GM19239 (cell line): ENCODE results near the gene MRPS21.

Source experiments
- DNase-seq: peaks from one replicate; pipeline ENCODE4 v3.0.0; 2011; ENCODE audit warnings: low spot score; ENCODE audit not compliant: insufficient read length
- FAIRE-seq: peaks from 2 replicates; lab custom pipeline; 2011; peaks lifted over from hg19 to GRCh38; lab: Jason Lieb, UNC

The MRPS21 gene

DNA sequence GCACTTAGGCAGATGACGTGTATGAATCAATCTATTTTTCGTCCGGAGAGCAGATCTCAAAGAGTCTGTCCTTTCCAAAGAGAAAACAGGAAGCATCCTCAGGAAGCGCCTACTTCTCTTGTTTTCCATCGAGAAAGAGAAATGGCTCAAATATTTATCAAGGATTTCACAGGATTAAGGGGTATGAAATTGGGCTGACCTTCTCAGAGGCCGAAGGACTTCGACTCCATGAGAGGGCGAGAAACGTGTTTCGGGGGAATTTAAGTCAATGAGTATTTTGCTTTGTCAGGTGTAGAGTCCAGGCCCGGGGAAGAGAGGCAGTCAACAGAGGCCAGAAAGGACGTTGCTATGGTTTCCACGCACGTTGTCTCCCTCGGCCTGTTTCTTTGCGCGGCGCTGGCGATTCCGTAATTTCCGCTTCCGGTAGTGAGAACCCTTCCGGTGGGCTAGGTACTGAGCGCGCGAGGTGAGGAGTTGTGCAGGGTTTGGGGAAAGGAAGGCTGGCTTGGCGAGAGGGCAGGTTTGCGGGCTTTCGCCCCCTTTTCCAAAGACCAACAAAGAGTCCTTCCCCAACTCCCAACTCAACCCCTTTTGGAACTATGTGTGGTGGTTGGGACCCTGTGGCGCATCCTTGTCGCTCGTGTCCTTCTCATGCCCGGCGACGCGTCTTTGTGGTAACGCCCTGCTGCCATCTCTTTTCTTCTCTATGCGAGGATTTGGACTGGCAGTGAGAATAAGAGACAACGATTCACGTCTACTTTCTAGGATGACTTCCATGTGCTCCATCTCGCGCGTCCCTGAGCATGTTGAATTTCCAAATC lies at the start of gene MRPS21:
Gene MRPS21, plus strand, starts transcription at position 429 of the 821 bp plus-strand sequence. CDS start 506 bp downstream, outside the sequence.
- DNase-seq: peak; percentile 88
- FAIRE-seq: peak; percentile 99

DNA sequence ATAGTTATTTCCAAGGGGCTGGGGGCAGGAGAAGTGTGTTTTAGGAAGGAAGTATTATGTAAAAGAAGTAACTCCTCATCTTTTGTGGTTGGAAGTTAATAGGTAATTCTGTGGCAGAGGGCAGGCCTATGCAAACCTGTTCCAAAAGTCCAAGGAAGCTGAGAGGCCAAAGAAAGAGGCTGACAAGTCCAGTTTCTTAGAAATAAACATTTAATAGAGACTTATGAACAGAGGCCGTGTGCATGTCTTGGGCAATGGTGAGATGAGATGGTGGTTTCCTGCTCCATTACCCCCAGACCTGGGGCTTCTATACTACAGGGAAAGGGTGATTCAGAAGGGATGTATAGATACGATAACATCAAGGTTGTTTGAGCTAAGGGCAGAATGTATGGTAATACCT lies 43.7 kb upstream of the MRPS21 start:
- DNase-seq (no peak), FAIRE-seq (no peak)

DNA sequence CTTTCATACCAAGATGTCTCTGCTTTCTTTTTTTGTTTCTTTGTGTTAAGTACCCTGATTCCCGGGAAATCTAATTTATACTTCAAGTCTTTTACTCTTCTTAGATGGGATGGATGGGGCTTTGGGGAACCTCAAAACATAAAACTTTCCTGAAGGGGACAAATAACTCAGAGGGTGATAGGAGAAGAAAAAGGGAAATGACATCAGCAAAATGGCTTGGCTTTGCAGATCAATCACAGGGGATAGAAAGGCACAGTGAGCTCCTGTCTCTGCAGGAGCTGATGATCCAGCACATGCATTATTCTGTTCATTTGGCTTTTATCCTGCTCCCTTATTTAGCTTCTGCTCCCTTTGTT lies 37.5 kb upstream of the MRPS21 start:
- no peak for FAIRE-seq
- DNase-seq: no peak

DNA sequence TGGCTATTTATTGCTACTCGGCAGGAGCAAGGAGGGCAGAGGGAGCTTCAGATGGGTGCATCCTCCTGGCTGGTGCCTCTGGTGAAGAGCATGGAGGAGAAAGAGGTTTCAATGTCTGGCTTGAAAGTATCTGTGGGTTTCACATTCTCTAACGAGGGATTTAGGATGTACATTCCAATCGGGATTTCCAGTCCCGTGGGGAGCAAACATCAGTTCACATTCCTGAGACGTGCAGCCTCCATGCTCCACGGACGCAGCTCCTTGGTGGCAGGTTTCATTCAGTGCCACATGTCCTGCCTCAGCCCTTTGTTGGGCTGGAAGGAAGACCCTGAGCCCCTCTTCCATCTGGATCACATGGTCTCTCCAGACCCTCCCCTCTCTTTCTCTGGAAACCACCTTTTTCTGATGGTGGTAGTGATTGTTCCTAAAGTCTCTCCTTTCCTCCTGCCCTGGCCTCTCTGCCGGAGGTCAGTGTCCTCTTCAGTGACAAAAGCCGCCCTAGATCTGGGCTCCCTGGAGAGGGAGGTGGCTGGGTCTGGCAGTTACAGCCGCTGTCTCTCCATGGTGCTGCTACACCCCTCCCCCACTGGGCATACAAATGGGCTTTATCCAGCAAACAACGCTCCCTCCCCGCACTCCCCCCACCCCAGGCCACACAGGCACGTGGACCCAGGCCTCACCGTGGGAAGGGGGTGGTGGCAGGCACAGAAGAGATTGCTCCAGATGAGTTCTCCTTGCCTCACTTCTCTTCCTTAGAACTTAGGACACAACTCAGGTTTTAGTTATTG lies 36.9 kb upstream of the MRPS21 start:
- DNase-seq (no peak), FAIRE-seq (no peak)

DNA sequence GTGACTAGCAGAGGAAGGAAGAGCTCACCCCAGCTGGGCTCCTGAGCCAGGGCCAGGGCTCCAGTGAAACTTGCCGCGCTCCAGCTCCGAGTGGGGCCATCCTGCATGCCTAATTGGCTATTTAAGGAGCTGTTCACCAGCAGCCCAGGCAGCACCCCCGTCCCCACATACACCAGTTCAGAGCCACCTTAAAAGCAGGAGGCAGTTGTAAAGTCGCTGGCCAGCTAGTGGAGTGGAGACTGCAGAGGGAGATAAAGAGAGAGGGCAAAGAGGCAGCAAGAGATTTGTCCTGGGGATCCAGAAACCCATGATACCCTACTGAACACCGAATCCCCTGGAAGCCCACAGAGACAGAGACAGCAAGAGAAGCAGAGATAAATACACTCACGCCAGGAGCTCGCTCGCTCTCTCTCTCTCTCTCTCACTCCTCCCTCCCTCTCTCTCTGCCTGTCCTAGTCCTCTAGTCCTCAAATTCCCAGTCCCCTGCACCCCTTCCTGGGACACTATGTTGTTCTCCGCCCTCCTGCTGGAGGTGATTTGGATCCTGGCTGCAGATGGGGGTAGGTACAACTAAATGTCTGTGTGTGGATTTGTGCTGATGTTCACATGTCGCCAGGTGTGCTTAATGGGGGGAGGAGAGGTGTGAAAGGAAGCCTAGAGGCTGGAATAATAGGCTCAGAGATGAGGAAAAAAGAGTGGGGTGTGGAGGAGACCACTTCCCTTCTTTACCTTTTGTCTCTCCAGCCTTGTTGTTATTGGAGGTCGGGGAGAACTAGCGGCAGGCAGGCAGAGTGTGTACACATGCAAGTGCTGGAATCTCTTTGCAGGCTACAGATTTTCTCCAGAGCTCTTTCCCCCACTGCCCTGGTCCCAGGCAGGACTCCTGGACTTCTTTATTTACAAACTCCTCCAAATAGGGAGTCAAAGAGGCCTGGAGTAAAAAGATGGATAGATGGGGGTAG lies 35.8 kb upstream of the MRPS21 start, which contains the start of gene CA14:
Gene CA14, plus strand, starts transcription at position 151 of the 962 bp plus-strand sequence. Its CDS starts 355 bp downstream, at position 506.
- FAIRE-seq (no peak), DNase-seq (no peak)

DNA sequence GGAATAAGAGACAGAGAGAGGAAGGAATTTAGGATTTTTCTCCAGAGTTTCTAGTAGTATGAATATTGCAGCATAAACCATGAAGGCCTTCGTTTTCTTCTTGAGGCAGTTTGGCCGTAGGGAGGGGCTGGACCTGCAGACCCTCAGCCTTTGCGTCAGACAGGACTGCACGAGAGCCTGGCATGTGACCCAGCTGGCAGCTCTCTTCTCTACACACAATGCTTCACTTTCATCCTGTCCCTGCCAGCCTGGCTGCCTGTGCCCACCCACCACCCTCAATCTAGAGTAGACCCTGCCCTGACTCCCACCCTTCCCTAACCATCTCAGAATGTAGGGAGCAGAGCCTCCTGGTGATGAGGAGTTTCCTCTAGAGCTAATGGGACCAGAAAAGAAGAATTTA lies 34.4 kb upstream of the MRPS21 start:
- no peak for DNase-seq
- FAIRE-seq: no peak

DNA sequence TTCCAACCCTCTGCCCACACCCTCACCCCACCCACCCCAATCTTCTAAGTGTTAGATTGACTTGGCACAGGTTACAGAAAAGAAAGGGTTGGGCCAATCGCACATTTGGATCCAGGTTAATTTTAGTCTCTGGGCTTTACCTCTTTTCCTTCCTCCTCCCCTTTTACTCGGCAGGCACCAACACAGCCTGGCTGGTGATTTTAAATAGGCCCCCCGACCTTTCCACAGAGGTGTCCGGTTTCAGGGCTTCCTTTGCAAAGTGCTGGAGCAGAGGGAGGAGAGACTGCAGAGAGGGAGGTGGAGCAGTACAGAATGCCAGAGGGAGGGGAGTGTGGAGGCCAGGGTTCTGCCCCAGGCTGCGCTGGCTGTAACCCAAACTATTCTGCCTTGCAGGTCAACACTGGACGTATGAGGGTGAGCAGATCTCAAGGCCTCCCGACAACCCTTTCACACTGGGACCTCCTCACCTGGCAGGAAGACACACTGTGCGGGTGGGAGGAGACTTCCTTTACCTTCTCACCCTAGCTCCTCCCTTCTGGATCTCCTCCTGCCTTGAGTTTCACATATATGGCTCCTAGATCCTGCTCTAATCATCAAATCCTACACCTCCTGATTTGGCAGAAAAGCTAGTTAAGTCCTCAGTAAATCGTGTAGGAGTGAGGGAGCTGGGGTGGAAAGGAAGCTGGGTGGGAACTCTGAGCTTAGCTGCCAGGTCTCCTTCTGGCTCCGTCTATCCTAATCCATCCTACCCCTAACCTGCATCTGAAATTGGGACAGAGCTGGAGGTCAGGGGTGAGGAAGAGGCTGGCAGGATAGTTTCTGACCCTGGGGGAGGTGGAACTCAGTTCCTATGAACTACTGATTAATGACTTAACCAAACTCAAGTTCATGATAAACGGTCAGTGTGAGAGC lies 33.6 kb upstream of the MRPS21 start:
- DNase-seq (no peak), FAIRE-seq (no peak)

DNA sequence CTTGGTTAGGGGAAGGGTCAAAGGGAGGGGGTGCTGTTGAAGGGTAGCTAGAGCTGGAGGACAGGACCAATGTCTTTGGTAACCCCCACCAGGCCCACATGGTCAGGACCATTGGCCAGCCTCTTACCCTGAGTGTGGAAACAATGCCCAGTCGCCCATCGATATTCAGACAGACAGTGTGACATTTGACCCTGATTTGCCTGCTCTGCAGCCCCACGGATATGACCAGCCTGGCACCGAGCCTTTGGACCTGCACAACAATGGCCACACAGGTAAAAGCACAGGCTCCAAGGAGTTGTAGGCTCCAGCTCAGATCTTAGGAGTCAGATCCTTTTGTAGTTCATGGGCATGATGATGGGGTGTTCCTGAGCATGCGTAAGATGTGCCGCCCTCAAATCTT lies 32.3 kb upstream of the MRPS21 start:
- FAIRE-seq (no peak), DNase-seq (no peak)

DNA sequence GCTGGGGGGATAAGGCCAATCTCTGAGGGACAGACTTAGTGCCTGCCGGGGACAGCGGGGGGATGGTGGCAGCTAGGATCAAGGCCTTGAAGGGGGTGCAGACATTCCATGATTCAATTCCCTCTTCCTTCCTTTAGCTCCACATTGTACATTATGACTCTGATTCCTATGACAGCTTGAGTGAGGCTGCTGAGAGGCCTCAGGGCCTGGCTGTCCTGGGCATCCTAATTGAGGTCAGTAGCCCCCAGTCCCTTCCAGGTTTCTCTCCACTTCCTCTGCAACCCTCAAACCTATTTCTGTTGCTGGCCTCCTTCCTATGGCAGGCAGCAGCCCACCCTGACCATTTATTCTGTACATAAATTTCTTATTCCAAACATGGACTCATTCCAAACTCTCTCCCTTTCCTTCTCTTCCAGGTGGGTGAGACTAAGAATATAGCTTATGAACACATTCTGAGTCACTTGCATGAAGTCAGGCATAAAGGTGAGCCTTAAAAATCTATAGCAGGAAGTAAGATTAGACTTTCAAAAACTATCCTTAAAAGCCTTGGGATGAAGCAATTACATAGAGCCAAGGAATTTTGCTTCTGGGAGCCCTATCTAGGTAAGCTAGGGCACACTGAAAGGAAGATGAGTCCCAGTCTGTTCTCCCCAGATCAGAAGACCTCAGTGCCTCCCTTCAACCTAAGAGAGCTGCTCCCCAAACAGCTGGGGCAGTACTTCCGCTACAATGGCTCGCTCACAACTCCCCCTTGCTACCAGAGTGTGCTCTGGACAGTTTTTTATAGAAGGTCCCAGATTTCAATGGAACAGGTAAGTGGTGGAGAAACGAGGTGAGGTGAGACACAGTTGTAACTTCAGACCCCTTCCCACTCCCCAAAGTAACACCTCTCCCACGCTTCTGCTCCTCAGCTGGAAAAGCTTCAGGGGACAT lies 31.0 kb upstream of the MRPS21 start:
- no peak for FAIRE-seq
- DNase-seq: no peak

DNA sequence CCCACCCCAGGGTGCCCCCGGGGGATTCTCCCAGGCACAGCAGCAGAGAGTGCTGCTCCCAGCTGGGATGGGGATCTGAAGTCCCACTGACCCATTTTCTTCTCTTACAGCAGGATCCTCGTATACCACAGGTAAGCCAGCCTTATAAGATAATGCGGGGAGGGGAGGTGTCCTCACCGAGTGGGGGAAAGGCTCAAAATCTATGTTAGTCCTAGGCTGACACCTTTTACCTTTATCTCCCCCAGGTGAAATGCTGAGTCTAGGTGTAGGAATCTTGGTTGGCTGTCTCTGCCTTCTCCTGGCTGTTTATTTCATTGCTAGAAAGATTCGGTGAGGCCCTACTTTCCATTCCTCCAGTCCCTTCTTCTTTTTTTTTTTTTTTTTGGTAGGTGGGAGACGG lies 30.1 kb upstream of the MRPS21 start:
- DNase-seq (no peak), FAIRE-seq (no peak)

DNA sequence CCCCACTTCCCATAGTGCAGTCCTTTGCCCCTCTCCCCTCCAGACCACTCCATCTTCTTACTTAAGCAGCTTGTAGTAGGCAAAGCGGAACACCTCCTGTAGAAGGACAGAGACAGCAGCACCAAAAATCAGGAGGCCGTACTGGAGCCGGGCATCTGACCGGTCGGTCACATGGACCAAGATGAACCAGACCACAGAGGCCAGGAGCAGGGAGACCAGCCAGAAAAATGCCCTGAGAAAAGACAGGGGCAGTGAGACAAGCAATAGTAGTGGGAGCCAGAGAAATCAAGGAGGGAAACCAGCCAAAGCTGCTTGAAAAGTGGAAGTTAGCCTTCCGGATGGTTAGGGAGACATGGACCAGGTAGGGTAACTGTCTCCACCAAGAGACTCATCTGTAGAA lies 25.8 kb upstream of the MRPS21 start:
- DNase-seq (no peak), FAIRE-seq (no peak)

DNA sequence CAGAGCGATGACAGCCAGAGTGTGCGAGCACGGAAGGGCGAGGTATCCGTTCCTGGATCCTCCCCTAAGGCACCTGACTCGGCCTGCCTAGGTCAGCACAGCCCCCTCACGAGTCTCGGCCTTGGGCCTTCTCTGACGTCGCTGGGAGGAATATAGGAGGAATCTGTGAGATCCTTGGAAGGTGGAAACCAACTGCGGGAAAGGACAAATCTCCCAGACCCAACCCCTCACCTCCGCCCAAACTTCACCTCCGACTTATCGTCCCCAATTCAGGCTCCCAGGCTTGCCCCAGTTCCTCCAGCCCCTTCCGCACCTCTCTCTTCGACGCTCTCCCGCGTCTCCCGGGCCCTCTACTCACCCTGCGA lies 25.3 kb upstream of the MRPS21 start:
- FAIRE-seq (peak; percentile 64), DNase-seq (no peak)

DNA sequence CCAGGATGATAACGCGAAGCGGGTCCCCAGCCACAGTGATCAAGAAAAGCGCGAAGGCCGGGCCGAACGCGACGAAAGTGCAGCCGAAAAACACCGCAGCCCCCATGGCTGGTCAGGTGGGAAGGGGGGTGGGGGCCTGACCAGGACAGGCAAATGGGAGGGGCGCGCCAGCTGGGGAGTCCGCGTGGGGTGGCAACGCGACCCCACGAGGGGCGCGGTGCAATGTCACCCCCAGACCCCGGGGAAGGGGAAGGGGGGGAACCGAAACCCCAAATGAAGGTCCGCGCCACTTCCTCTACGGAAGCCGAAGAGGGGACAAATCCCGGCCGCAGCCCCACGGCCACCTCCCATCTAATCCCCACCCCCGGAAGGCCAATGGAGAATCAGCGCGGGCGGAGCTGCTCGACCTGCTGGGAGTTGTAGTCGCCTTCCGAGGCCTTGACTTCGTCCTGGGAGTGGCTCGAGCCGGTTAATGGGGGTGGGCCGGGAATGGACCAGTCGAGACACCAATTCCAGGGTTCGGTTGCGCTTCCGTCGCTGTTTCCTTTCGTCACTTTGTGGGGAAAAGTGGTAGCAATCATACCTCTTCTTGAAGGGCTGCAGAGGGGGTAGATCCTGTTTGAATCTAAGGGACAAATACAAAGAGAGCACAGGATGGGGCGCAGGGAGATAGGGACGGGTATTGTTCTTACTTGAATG lies 24.8 kb upstream of the MRPS21 start, which contains the start of gene APH1A:
Gene APH1A, minus strand, starts transcription at position 312 of the 699 bp plus-strand sequence. Its CDS starts 206 bp downstream, at position 106.
- DNase-seq (peak; percentile 88), FAIRE-seq (peak; percentile 91)

DNA sequence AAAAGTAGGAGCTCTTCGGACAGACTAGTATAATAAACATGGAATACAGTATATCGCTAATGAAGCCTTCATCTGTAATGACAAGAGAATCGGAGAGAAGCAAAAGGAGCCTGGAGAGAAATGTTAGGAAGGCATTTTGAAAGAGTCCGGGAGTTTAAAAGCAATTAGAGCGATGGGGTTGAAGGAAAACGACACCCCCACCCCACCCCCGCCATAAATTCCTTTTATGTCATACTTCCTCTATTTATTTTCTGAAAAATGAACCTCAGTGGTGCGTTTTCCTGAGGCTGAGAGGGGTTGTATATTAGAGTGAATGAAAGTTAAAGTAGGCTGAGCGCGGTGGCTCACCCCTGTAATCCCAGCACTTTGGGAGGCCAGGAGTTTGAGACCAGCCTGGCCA lies 24.2 kb upstream of the MRPS21 start:
- DNase-seq (no peak), FAIRE-seq (no peak)

DNA sequence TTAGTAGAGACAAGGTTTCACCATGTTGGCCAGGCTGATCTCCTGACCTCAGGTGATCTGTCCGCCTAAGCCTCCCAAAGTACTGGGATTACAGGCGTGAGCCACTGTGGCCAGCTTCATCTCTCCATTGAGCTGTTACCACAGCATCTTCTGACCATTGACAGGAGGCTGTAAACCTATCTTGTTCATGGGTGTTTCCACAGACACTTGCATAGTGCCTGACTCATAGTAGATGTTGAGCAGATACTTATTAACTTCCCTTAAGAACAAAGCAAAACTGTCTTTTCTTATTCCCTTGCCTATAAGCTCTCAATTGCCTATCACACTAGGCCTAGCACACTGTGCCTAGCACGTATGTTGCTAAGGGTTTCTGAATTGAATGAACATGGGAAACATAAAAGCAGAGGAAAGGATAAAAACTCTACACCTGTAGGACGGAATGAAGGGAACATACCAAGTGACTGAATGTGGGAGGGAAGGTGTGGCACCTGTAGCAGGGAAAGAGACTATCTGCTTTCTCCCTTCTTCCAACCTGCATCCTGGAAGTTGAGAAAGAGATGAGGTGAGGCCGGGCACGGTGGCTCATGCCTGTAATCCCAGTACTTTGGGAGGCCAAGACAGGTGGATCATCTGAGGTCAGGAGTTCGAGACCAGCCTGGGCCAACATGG lies 22.2 kb upstream of the MRPS21 start:
- DNase-seq (no peak), FAIRE-seq (no peak)

DNA sequence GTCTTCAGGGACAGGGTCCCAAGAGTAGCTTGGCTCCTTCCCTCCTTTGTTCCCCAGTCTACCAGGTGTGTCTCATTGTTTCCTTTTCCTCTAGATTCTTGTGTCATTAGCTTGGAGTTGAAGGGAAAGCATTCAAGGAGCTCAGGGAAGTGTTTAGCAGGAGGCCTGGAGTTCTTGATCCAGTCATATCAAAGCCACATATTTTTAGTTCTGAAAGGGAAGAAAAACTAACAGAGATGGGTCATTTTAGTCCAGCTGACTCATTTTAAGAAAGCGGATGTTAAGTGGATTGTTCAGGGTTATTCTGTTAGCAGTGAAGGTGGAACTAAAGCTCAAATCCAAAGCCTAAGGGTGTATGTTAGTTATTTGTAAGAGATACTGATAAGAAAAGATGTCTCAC lies 20.4 kb upstream of the MRPS21 start:
- FAIRE-seq (peak; percentile 42), DNase-seq (no peak)

DNA sequence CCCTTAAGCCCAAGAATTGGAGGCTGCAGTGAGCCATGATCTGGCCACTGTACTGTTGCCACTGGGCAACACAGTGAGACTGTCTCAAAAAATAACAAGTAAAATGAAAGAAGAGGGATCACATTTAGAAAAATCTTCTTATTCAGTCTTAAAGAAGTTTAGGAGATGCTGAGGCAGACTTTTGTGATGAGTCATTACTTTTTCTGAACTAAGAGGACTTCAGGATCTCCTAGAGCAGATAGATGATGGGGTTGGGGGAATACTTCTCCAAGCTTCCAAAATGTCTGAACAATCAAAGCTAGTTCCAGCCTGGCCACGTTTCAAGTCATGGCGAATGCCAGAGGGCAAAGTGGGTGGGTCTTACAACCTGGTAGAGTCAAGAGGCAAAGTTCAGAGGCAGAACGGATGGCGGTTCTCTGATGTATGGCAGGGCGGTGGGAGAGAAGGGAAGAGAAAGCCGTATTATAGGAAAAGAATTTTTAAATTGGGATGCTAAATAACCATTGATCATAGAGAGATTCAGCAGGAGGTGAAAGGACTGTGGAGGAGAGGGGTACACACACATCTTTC lies 13.4 kb upstream of the MRPS21 start:
- DNase-seq (no peak), FAIRE-seq (no peak)
